ENCODE results near the gene TTC39A. TPM values are rescaled to one million over a fixed set of nuclear protein-coding genes. Genes with fewer than 3 reads are reported as not detected.

TTC39A gene
- total and polyA plus RNA-seq, 2 donors (not counting 1 experiment from before 2014, with no cell fraction given): not detected

- no peaks in the 10 kb centered on the region for H3K9me3 Mint-ChIP-seq (ENCODE audit: insufficient read depth)
- TF ChIP-seq CTCF (IDR thresholded peaks at IDR 0.05) (no peak), EZH2 (IDR thresholded peaks at IDR 0.05; ENCODE audit: borderline replicate concordance, insufficient read depth, low read depth, low read length, poor library complexity, severe bottlenecking) (no peak)
- peaks cover 10% of the 10 kb centered on the region for H3K27me3 Mint-ChIP-seq
- H3K36me3 ChIP-seq (replicated peaks in 1 of 2; ENCODE audit: control extremely low read depth in 1 of 2, control insufficient read depth in 1 of 2, extremely low read depth in 1 of 2, insufficient read depth in 2 of 2, low read length in 1 of 2): no peaks in the 10 kb centered on the region
- intact Hi-C loops (cut with micrococcal nuclease): loop anchor here (2.0 kb wide), 1 partner anchor 107 kb away; no protein-coding TSS in a partner anchor
- no peak overlapping the region for H3K4me3 ChIP-seq (ENCODE audit: control extremely low read depth in 1 of 5, extremely low read depth in 1 of 5, insufficient read depth in 1 of 5, low read depth in 2 of 5, low read length in 4 of 5)
- no peak overlapping the region for H3K9ac ChIP-seq (ENCODE audit: low read length)
- H3K79me2 ChIP-seq (ENCODE audit: control insufficient read depth, insufficient read depth, low read length): no peaks in the 10 kb centered on the region
- no peak overlapping the region for H3K27ac Mint-ChIP-seq
- peaks cover 10% of the 10 kb centered on the region for H3K4me1 Mint-ChIP-seq
- 97% methylated on average over 14 of the region's 17 CpGs for WGBS (ENCODE audit: insufficient coverage)
- H3K4me3 Mint-ChIP-seq: no peak overlapping the region
- no peak overlapping the region for H3K4me2 ChIP-seq (replicated peaks; ENCODE audit: low read depth, low read length, poor library complexity, severe bottlenecking)
- H4K20me1 ChIP-seq (ENCODE audit: control insufficient read depth, insufficient read depth, low read length, poor library complexity, severe bottlenecking): no peaks in the 10 kb centered on the region
- no peak for DNase-seq
- no peak for ATAC-seq (ENCODE audit: low read depth)
- peaks cover 6 to 12% of the 10 kb centered on the region in 2 donors for H3K4me1 ChIP-seq (ENCODE audit: control insufficient read depth in 2 of 2, insufficient read depth in 2 of 2, low read length in 2 of 2)
- no peak overlapping the region for H2AFZ ChIP-seq (ENCODE audit: insufficient read depth, low read depth, low read length, poor library complexity, severe bottlenecking)
- H3K27me3 ChIP-seq (replicated peaks in 1 of 4; ENCODE audit: control extremely low read depth in 1 of 4, control insufficient read depth in 3 of 4, insufficient read depth in 4 of 4, low read length in 3 of 4): peaks cover 0 to 9% (median 0%) of the 10 kb centered on the region in 4 experiments
- H3K9me3 ChIP-seq (ENCODE audit: control extremely low read depth in 1 of 3, control insufficient read depth in 2 of 3, insufficient read depth in 1 of 3, low read length in 2 of 3): peaks cover 0 to 8% (median 0%) of the 10 kb centered on the region in 3 donors
- POLR2A ChIA-PET: no interaction called here
- H3K27ac ChIP-seq (ENCODE audit: low read length in 2 of 2): no peak overlapping the region
- CTCF ChIA-PET: interaction anchor here (0.7 to 3.8 kb wide), 13 partner anchors 10 to 521 kb away, joined by 3 to 61 read pairs (median 4); partner anchors contain the start of gene RNF11
Measured at GRCh38 chr1:51295926-51296325, 34.4 kb downstream of the TTC39A start.

GRCh38 chr1:51294566-51295184, 35.7 kb downstream of the TTC39A start:
- TF ChIP-seq CTCF (IDR thresholded peaks at IDR 0.05): no peak
- TF ChIP-seq EZH2 (IDR thresholded peaks at IDR 0.05; ENCODE audit: borderline replicate concordance, insufficient read depth, low read depth, low read length, poor library complexity, severe bottlenecking): no peak
- Mint-ChIP-seq H3K27ac (no peak overlapping the region), H3K27me3 (peaks cover 10% of the 10 kb centered on the region), H3K9me3 (ENCODE audit: insufficient read depth) (no peaks in the 10 kb centered on the region), H3K4me3 (no peak overlapping the region), H3K4me1 (peaks cover 10% of the 10 kb centered on the region)
- DNase-seq: no peak
- H3K36me3 ChIP-seq (replicated peaks in 1 of 2; ENCODE audit: control extremely low read depth in 1 of 2, control insufficient read depth in 1 of 2, extremely low read depth in 1 of 2, insufficient read depth in 2 of 2, low read length in 1 of 2): no peaks in the 10 kb centered on the region
- ATAC-seq (ENCODE audit: low read depth): no peak
- no peak overlapping the region for H3K4me2 ChIP-seq (replicated peaks; ENCODE audit: low read depth, low read length, poor library complexity, severe bottlenecking)
- peaks cover 0 to 8% (median 0%) of the 10 kb centered on the region in 3 donors for H3K9me3 ChIP-seq (ENCODE audit: control extremely low read depth in 1 of 3, control insufficient read depth in 2 of 3, insufficient read depth in 1 of 3, low read length in 2 of 3)
- ChIA-PET CTCF (interaction anchor here (0.5 to 3.8 kb wide), 4 partner anchors 9 to 104 kb away, joined by 3 to 61 read pairs (median 9); partner anchors contain the start of gene RNF11), POLR2A (no interaction called here)
- H3K4me1 ChIP-seq (ENCODE audit: control insufficient read depth in 2 of 2, insufficient read depth in 2 of 2, low read length in 2 of 2): peaks cover 6 to 12% of the 10 kb centered on the region in 2 donors
- H3K27ac ChIP-seq (ENCODE audit: low read length in 2 of 2): no peak overlapping the region
- H3K79me2 ChIP-seq (ENCODE audit: control insufficient read depth, insufficient read depth, low read length): no peaks in the 10 kb centered on the region
- 55% methylated on average over 10 of the region's 11 CpGs for WGBS (ENCODE audit: insufficient coverage)
- peaks cover 0 to 9% (median 0%) of the 10 kb centered on the region in 4 experiments for H3K27me3 ChIP-seq (replicated peaks in 1 of 4; ENCODE audit: control extremely low read depth in 1 of 4, control insufficient read depth in 3 of 4, insufficient read depth in 4 of 4, low read length in 3 of 4)
- H4K20me1 ChIP-seq (ENCODE audit: control insufficient read depth, insufficient read depth, low read length, poor library complexity, severe bottlenecking): no peaks in the 10 kb centered on the region
- no peak overlapping the region for H3K9ac ChIP-seq (ENCODE audit: low read length)
- H3K4me3 ChIP-seq (ENCODE audit: control extremely low read depth in 1 of 5, extremely low read depth in 1 of 5, insufficient read depth in 1 of 5, low read depth in 2 of 5, low read length in 4 of 5): no peak overlapping the region
- intact Hi-C loops (cut with micrococcal nuclease): no loop called here
- H2AFZ ChIP-seq (ENCODE audit: insufficient read depth, low read depth, low read length, poor library complexity, severe bottlenecking): no peak overlapping the region
